IPS DF 6.9 (cell line): Measurements from ENCODE around the gene PPARD.
A peak's percentile ranks its signal among the peaks of the same experiment; 100 is the strongest.

Source experiments
- DNase-seq: peaks from one replicate; pipeline ENCODE4 v3.0.0-alpha.2; 2013; ENCODE audit warnings: low read depth, low spot score
- H3K27ac ChIP-seq: one replicate; pipeline ENCODE4 v1.5.1; 2013; ENCODE audit warnings: low read length, control low read depth
- H3K27me3 ChIP-seq: 2 replicates; pipeline ENCODE4 v1.6.1; 2013; ENCODE audit warnings: mild to moderate bottlenecking, low read length; ENCODE audit not compliant: control insufficient read depth, insufficient read depth
- H3K36me3 ChIP-seq: 2 replicates; pipeline ENCODE4 v1.6.1; 2013; ENCODE audit warnings: low read length; ENCODE audit not compliant: control insufficient read depth, insufficient read depth
- H3K4me1 ChIP-seq: 2 replicates; pipeline ENCODE4 v1.6.1; 2013; ENCODE audit warnings: low read length; ENCODE audit not compliant: control insufficient read depth, insufficient read depth
- H3K4me3 ChIP-seq: 2 replicates; pipeline ENCODE4 v1.5.1; 2013; ENCODE audit warnings: mild to moderate bottlenecking, low read length
- H3K9me3 ChIP-seq: 2 replicates; pipeline ENCODE4 v1.6.1; 2013; ENCODE audit warnings: low read length, inconsistent platforms; ENCODE audit not compliant: control insufficient read depth, insufficient read depth
- whole genome bisulfite sequencing: extraction: QIAGEN DNeasy Blood & Tissue Kit; methylation state at CpG from one replicate; pipeline ENCODE4 v1.1.7; 2013; ENCODE audit warnings: mixed read lengths, missing lambda C conversion rate; ENCODE audit not compliant: insufficient read length, insufficient coverage; 5-methylcytosine and 5-hydroxymethylcytosine counted together

Gene PPARD

DNA sequence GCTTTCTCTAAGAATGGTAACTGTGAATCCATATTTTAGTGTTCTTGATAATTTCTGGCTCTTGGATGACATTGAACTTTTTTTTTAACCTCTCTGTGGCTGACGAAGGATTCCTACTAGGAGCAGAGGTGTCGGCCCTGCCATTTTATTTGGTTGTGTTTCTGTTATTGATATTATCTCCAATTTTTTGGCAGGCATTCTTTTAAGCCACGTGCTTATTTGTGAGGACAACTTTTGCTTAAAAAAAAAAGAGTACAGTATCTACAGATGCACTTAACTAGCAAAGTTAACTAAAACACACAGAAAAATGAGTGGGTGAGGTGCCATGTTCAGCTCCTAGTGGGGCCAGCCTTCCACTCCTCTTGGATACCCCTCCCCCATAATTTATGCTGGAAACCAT is 110.9 kb downstream of the PPARD start:
- no CpG with 5 or more reads among the region's 3 CpGs for WGBS
- DNase-seq = no peak
- peaks cover 1% of the 10 kb centered on the region; the same call in 1 of the 2 replicates for H3K4me1 ChIP-seq
- no peaks in the 10 kb centered on the region for H3K27me3 ChIP-seq
- H3K4me3 ChIP-seq = no peak overlapping the region; the same call in 1 of the 2 replicates
- H3K9me3 ChIP-seq = no peaks in the 10 kb centered on the region
- H3K36me3 ChIP-seq = peaks cover 7% of the 10 kb centered on the region; the same call in 1 of the 2 replicates
- H3K27ac ChIP-seq = no peak overlapping the region

DNA sequence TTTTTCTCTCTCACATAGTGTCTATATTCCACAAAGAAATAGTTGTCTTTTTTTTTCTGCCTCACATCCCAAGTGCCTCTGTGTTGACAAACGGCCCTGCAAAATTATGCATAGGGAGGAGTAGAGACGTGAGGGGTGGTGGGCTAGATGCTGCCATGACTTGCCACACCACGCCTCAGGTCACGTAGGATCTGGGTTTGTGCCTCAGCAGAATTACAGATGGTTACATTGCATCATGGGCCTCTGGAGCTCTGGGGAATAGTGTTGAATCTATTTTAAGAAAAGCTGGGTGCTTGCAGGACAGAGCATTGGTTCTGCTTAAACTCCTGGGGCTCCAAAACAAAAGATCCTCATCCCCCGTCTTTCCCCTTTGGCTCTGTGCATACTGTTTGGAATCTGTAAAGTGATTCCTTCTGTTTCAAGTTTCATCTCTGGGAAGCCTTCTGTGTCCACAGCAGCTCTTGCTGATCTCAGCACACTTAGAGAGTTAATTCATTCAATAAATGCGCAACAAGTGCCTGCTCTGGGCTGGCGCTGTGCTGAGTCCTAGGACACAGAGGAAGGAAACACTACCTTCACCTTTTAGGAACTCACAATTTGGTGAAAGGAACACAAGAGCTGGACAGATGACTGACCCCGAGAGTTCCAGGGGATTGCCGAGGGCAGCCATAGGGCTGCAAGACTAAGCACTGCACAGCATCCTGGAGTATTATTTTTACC is 112.2 kb downstream of the PPARD start:
- H3K4me3 ChIP-seq = no peak overlapping the region
- H3K27ac ChIP-seq = no peak overlapping the region
- no peaks in the 10 kb centered on the region for H3K27me3 ChIP-seq
- H3K36me3 ChIP-seq = peaks cover 11% of the 10 kb centered on the region
- no peak for DNase-seq
- no peaks in the 10 kb centered on the region for H3K9me3 ChIP-seq
- peaks cover 1% of the 10 kb centered on the region; the same call in 1 of the 2 replicates for H3K4me1 ChIP-seq
- WGBS = no CpG with 5 or more reads among the region's 9 CpGs

DNA sequence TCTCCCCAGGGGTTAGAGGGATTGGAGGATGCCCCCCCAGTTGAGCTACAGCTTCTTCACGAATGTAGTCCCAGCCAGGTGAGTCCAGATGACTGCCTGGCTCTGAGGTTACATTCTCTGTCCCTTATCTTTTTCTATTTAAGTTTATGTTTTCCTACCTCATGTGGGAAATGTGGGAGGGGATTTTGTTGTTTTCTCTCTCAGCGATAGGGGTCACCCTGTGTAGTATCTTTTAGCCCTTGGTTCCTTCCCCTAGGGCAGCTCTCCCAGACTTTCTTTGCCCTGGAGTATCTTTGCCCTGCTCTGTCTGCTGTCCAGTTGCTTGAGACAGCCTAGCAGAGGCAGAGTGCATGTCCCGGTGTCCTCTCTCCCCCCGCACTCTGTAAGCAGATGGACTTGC is 115.5 kb downstream of the PPARD start:
- Histone ChIP-seq H3K27ac (no peak overlapping the region), H3K36me3 (peaks cover 16% of the 10 kb centered on the region), H3K27me3 (no peaks in the 10 kb centered on the region), H3K9me3 (no peaks in the 10 kb centered on the region), H3K4me3 (no peak overlapping the region), H3K4me1 (no peaks in the 10 kb centered on the region)
- no peak for DNase-seq
- WGBS = no CpG with 5 or more reads among the region's 4 CpGs

DNA sequence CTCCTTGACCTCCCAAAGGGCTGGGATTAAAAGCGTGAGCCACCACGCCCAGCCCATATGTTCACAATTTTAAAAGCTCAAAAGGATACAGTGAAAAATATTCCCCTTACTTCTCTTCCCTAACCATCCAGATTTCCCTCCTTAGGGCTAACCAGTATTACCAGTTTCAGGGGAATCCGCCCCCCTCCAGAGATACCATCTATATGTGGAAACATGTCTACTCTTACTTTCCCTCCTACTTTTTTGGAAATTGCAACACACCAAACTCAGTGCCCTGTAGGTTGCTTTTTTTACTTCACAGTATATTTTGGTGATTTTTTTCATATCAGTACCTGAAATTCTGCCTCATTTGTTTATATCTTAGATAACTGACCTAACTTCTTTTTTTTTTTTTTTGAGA is 118.9 kb downstream of the PPARD start:
- Histone ChIP-seq H3K27me3 (no peaks in the 10 kb centered on the region), H3K4me3 (no peak overlapping the region), H3K4me1 (no peaks in the 10 kb centered on the region), H3K27ac (no peak overlapping the region), H3K9me3 (no peaks in the 10 kb centered on the region), H3K36me3 (peaks cover 12% of the 10 kb centered on the region)
- WGBS = no CpG with 5 or more reads among the region's 3 CpGs
- no peak for DNase-seq

DNA sequence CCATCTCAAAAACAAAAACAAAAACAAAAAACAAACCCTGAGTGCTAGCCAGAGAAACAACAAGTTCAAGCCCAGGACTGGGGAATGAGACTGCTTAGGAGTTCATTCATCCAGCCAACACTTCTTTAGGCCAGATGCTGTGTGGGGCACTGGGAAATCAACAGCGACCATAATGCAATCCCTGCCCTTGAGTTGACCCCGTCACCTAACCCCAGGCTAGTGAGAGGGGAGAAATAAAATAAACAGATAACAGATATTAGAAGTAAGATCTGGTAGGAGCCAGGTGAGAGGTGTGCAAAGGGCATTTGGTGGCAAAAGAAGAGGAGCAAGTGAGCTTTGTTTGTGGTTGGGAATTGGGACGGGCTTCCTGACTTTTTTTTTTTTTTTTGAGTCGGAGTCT is 120.9 kb downstream of the PPARD start:
- Histone ChIP-seq H3K9me3 (no peaks in the 10 kb centered on the region), H3K4me3 (no peak overlapping the region), H3K36me3 (peaks cover 10% of the 10 kb centered on the region), H3K4me1 (no peaks in the 10 kb centered on the region; the same call in 1 of the 2 replicates), H3K27me3 (no peaks in the 10 kb centered on the region), H3K27ac (no peak overlapping the region)
- no CpG with 5 or more reads among the region's 4 CpGs for WGBS
- DNase-seq = no peak

DNA sequence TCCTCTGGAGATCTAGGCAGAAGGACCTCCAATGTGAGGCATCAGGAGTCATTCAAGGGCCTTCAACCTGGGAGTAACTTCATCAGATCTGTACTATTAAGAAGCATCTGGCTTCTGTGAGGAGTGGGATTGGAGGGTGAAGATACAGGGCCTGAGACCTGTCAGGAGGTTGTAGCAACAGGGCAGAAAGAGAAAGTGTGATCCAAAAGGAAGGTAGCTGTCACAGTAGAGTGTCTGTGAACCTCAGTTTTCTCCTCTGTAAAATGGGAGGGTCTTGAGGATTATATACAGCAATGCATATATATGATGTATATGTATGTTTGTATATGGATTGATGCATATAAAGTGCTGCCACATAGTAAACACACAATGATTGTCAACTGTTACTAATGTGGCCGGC is 123.3 kb downstream of the PPARD start:
- no peak for DNase-seq
- no peaks in the 10 kb centered on the region; the same call in 1 of the 2 replicates for H3K4me1 ChIP-seq
- H3K27ac ChIP-seq = no peak overlapping the region
- no peak overlapping the region for H3K4me3 ChIP-seq
- peaks cover 23% of the 10 kb centered on the region for H3K36me3 ChIP-seq
- H3K9me3 ChIP-seq = no peaks in the 10 kb centered on the region
- H3K27me3 ChIP-seq = no peaks in the 10 kb centered on the region
- WGBS = no CpG with 5 or more reads among the region's 1 CpG

DNA sequence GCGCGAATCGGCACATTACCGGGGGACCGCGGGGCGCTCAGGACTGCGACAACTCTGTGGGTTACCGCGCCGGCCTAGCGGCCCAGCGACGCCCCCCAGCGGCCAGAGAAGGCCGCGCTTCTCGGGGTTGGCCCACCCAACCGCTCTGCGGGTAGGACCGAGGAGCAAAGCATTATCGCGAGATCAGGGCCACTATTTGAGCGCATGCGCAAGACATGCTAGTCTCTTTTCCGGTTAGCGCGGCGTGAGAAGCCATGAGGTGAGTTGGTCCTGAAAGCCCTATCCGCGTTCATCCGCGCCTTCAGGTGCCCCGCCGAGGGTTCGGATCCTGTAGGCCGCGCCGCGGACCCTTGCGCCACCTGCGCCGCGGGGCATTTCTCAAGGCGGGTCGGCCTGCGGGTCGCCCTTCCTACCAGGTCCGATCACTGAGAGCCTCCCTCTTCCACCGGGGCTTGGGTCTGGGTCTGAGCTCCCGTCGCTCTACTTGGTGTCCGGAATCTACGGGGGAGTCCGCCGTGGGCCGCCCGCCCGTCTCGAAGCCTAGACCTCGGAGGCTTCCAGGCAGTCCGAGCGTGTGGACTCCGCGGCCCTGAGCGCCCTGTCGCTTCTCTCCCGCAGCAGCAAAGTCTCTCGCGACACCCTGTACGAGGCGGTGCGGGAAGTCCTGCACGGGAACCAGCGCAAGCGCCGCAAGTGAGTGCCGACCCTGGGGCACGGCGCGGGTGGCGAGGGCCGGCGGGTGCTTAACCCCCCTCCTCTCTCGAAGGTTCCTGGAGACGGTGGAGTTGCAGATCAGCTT is 126.0 kb downstream of the PPARD start, which contains the start of gene RPL10A:
Gene RPL10A (plus strand): TSS at position 221 of the 799 bp plus-strand sequence. CDS start 34 bp downstream, at position 255.
- peak; percentile 94 for DNase-seq
- H3K4me3 ChIP-seq = peak within 1 kb of the TSS; percentile 64
- no peaks in the 10 kb centered on the region; the same call in 1 of the 2 replicates for H3K4me1 ChIP-seq
- H3K9me3 ChIP-seq = no peaks in the 10 kb centered on the region
- H3K27me3 ChIP-seq = no peaks in the 10 kb centered on the region
- H3K27ac ChIP-seq = no peak within 1 kb of the TSS
- WGBS = no CpG with 5 or more reads among the region's 86 CpGs
- H3K36me3 ChIP-seq = peaks cover 32% of the 10 kb centered on the region

DNA sequence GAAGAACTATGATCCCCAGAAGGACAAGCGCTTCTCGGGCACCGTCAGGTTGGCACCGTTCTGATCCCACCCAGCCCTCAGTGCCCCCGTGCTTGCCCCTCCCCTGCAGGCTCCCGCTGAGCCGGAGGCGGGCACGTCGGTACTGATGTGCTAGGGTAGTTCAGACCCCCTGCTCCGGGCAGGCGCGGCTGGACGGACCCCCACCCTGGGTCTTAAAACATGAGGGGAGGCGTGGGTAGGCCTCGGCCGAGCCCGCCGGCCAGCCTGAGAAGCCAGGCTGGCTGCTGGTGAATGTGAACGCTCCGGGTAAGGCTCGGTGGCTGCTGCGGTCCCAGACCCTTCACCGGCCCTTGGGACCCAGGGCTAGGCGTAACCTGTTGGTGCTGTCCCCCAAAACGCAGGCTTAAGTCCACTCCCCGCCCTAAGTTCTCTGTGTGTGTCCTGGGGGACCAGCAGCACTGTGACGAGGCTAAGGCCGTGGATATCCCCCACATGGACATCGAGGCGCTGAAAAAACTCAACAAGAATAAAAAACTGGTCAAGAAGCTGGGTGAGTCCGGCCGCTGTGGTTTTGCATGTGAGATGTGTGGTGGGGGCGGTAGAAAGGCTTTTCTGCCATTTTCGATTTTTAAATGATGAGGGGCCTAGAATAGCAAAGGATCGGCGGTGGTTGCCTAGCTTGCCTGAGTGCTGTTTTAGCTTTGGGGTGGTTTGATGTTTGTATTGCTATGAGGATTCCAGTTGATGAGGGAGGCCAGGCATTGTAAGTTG is 126.8 kb downstream of the PPARD start:
- peak overlapping the region; percentile 64 for H3K4me3 ChIP-seq
- no peaks in the 10 kb centered on the region for H3K9me3 ChIP-seq
- no CpG with 5 or more reads among the region's 37 CpGs for WGBS
- DNase-seq = no peak
- no peaks in the 10 kb centered on the region for H3K27me3 ChIP-seq
- no peak overlapping the region for H3K27ac ChIP-seq
- peaks cover 32% of the 10 kb centered on the region for H3K36me3 ChIP-seq
- H3K4me1 ChIP-seq = no peaks in the 10 kb centered on the region; the same call in 1 of the 2 replicates

DNA sequence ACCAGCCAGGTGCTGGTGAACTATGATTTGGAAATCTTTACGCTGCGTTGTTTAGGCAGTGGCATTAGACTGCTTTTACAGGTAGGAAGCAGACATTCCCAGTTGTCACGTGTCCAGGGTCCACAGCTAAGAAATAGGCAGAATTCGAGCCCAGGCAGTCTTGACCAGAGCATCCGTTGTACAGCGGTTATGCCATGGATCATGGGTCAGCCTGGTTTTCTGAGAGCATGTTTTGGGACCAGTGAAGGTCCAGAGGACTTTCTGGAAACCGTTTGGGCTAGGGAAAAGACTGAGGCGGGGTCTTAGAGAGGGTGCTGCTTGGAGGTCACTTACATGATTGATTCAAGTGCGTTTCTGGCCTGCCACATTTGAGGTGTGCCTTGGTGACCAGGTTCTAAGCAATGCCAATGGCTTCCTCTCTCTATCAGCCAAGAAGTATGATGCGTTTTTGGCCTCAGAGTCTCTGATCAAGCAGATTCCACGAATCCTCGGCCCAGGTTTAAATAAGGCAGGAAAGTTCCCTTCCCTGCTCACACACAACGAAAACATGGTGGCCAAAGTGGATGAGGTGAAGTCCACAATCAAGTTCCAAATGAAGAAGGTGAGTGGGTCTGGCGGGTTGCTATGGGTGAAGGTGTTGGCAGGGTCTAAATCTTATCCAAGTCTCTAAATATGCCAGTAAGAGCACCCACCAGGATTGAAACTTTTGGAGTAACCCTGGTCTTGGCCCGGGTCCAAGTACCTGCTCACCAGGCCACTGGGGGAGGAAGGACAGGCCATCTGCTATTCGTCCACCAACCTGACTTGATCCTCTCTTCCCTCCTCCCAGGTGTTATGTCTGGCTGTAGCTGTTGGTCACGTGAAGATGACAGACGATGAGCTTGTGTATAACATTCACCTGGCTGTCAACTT is 127.6 kb downstream of the PPARD start:
- no peak for DNase-seq
- H3K4me3 ChIP-seq = peak overlapping the region; percentile 64
- no peaks in the 10 kb centered on the region for H3K27me3 ChIP-seq
- WGBS = no CpG with 5 or more reads among the region's 18 CpGs
- no peak overlapping the region for H3K27ac ChIP-seq
- no peaks in the 10 kb centered on the region for H3K9me3 ChIP-seq
- H3K4me1 ChIP-seq = no peaks in the 10 kb centered on the region; the same call in 1 of the 2 replicates
- H3K36me3 ChIP-seq = peaks cover 32% of the 10 kb centered on the region
